ENCODE results near the gene MTX3. TPM values are rescaled to one million over a fixed set of nuclear protein-coding genes. Genes with fewer than 3 reads are reported as not detected.

MTX3 gene
- total RNA-seq, 1 experiment from 2014 or later, result 34.6 TPM

DNA sequence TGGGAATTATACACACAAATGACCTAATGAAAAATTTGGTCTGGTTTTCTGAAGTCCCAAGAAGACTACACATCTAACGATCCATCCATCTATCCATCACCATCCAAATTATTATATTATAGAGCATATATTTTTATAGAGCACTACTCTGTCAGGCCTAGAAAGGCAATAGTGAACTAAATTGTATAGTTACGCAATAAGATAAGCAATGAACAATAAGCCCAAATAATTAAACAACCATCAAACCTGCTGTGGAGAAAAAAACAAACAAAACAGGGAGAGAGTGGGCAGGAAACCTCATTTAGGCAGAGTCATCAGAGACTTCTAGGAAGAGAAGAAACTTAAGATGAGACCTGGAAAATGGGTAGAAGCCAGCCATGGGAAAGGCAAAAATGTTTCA lies 59.7 kb downstream of the MTX3 start (continued):
- TF ChIP-seq ZNF512 (CRISPR knock-in tag; IDR thresholded peaks at IDR 0.05; ENCODE audit: borderline replicate concordance) (no peak), ZNF423 (CRISPR knock-in tag; IDR thresholded peaks at IDR 0.05) (no peak), ZNF317 (CRISPR knock-in tag; IDR thresholded peaks at IDR 0.05; ENCODE audit: borderline replicate concordance, low read depth) (no peak), HMGXB4 (CRISPR knock-in tag; IDR thresholded peaks at IDR 0.05) (no peak), JAZF1 (CRISPR knock-in tag; IDR thresholded peaks at IDR 0.05) (no peak), PRDM15 (CRISPR knock-in tag; IDR thresholded peaks at IDR 0.05) (no peak), RORB (CRISPR knock-in tag; IDR thresholded peaks at IDR 0.05) (no peak), TEAD1 (CRISPR knock-in tag; IDR thresholded peaks at IDR 0.05) (no peak), MXD4 (CRISPR knock-in tag; IDR thresholded peaks at IDR 0.05; ENCODE audit: borderline replicate concordance) (no peak)
- TF ChIP-seq, protein P1, sequence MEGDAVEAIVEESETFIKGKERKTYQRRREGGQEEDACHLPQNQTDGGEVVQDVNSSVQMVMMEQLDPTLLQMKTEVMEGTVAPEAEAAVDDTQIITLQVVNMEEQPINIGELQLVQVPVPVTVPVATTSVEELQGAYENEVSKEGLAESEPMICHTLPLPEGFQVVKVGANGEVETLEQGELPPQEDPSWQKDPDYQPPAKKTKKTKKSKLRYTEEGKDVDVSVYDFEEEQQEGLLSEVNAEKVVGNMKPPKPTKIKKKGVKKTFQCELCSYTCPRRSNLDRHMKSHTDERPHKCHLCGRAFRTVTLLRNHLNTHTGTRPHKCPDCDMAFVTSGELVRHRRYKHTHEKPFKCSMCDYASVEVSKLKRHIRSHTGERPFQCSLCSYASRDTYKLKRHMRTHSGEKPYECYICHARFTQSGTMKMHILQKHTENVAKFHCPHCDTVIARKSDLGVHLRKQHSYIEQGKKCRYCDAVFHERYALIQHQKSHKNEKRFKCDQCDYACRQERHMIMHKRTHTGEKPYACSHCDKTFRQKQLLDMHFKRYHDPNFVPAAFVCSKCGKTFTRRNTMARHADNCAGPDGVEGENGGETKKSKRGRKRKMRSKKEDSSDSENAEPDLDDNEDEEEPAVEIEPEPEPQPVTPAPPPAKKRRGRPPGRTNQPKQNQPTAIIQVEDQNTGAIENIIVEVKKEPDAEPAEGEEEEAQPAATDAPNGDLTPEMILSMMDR (IDR thresholded peaks at IDR 0.05), result no peak

DNA sequence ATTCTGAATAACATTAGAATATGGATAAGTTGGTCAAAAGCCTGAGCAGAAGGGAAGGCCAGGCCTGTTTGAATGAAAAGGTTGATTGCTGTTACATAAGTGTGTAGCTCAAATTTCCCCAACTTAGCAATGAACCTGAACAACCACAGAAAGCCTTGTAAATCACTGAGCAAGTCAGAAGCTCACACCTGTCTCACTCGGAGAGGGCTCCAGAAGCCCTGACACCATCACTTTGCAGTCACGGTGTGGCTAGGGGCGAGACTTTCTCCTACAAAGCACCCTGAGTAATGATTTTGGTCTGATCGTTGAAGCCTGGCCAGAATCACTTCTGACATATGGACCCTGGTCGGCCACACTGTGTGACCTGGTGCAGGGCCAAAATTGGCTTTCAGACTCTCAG lies 62.0 kb downstream of the MTX3 start:
- Mint-ChIP-seq H3K4me1 (peaks cover 7% of the 10 kb centered on the region), H3K4me3 (no peak overlapping the region), H3K36me3 (no peaks in the 10 kb centered on the region), H3K27me3 (ENCODE audit: low read depth) (no peaks in the 10 kb centered on the region), H3K9me3 (no peaks in the 10 kb centered on the region), H3K27ac (no peak overlapping the region)
- ChIA-PET CTCF (no interaction called here), POLR2A (no interaction called here)
- ATAC-seq, result no peak
- no peak for DNase-seq (ENCODE audit: low spot score)
- no peak for TF ChIP-seq RORB (CRISPR knock-in tag; IDR thresholded peaks at IDR 0.05)
- TF ChIP-seq JAZF1 (CRISPR knock-in tag; IDR thresholded peaks at IDR 0.05), result no peak
- TF ChIP-seq, protein P2, sequence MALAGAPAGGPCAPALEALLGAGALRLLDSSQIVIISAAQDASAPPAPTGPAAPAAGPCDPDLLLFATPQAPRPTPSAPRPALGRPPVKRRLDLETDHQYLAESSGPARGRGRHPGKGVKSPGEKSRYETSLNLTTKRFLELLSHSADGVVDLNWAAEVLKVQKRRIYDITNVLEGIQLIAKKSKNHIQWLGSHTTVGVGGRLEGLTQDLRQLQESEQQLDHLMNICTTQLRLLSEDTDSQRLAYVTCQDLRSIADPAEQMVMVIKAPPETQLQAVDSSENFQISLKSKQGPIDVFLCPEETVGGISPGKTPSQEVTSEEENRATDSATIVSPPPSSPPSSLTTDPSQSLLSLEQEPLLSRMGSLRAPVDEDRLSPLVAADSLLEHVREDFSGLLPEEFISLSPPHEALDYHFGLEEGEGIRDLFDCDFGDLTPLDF (CRISPR knock-in tag; IDR thresholded peaks at IDR 0.05), result no peak
- TF ChIP-seq FOXP1 (CRISPR knock-in tag; IDR thresholded peaks at IDR 0.05; ENCODE audit: borderline replicate concordance), result no peak
- TF ChIP-seq, protein P3, sequence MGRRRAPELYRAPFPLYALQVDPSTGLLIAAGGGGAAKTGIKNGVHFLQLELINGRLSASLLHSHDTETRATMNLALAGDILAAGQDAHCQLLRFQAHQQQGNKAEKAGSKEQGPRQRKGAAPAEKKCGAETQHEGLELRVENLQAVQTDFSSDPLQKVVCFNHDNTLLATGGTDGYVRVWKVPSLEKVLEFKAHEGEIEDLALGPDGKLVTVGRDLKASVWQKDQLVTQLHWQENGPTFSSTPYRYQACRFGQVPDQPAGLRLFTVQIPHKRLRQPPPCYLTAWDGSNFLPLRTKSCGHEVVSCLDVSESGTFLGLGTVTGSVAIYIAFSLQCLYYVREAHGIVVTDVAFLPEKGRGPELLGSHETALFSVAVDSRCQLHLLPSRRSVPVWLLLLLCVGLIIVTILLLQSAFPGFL (CRISPR knock-in tag; IDR thresholded peaks at IDR 0.05; ENCODE audit: borderline replicate concordance), result no peak
- no peak for TF ChIP-seq ZNF396 (CRISPR knock-in tag; IDR thresholded peaks at IDR 0.05; ENCODE audit: borderline replicate concordance)
- no peak for TF ChIP-seq ZNF219 (CRISPR knock-in tag; IDR thresholded peaks at IDR 0.05; ENCODE audit: borderline replicate concordance)
- no peak for TF ChIP-seq MAX (CRISPR knock-in tag; IDR thresholded peaks at IDR 0.05)
- TF ChIP-seq, protein P4, sequence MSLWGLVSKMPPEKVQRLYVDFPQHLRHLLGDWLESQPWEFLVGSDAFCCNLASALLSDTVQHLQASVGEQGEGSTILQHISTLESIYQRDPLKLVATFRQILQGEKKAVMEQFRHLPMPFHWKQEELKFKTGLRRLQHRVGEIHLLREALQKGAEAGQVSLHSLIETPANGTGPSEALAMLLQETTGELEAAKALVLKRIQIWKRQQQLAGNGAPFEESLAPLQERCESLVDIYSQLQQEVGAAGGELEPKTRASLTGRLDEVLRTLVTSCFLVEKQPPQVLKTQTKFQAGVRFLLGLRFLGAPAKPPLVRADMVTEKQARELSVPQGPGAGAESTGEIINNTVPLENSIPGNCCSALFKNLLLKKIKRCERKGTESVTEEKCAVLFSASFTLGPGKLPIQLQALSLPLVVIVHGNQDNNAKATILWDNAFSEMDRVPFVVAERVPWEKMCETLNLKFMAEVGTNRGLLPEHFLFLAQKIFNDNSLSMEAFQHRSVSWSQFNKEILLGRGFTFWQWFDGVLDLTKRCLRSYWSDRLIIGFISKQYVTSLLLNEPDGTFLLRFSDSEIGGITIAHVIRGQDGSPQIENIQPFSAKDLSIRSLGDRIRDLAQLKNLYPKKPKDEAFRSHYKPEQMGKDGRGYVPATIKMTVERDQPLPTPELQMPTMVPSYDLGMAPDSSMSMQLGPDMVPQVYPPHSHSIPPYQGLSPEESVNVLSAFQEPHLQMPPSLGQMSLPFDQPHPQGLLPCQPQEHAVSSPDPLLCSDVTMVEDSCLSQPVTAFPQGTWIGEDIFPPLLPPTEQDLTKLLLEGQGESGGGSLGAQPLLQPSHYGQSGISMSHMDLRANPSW (CRISPR knock-in tag; conservative IDR thresholded peaks at IDR 0.05; ENCODE audit: low read depth), result no peak
- TF ChIP-seq NFYB (CRISPR knock-in tag; conservative IDR thresholded peaks at IDR 0.05; ENCODE audit: low read depth), result no peak
- no peak for TF ChIP-seq TEAD4 (CRISPR knock-in tag; IDR thresholded peaks at IDR 0.05)
- TF ChIP-seq, protein P5, sequence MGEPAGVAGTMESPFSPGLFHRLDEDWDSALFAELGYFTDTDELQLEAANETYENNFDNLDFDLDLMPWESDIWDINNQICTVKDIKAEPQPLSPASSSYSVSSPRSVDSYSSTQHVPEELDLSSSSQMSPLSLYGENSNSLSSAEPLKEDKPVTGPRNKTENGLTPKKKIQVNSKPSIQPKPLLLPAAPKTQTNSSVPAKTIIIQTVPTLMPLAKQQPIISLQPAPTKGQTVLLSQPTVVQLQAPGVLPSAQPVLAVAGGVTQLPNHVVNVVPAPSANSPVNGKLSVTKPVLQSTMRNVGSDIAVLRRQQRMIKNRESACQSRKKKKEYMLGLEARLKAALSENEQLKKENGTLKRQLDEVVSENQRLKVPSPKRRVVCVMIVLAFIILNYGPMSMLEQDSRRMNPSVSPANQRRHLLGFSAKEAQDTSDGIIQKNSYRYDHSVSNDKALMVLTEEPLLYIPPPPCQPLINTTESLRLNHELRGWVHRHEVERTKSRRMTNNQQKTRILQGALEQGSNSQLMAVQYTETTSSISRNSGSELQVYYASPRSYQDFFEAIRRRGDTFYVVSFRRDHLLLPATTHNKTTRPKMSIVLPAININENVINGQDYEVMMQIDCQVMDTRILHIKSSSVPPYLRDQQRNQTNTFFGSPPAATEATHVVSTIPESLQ (CRISPR knock-in tag; IDR thresholded peaks at IDR 0.05), result no peak
